ENCODE measurements around the gene MSANTD2. TPM values are rescaled to one million over a fixed set of nuclear protein-coding genes. Genes with fewer than 3 reads are reported as not detected.

Gene MSANTD2
- total and polyA plus RNA-seq, 2 experiments from 2014 or later = 18.7 to 34.4 TPM

GRCh38 chr11:124788521-124788920 lies 11.7 kb downstream of the MSANTD2 start:
- H4K20me1 ChIP-seq (replicated peaks; ENCODE audit: insufficient read depth) = peaks cover 32% of the 10 kb centered on the region; the same call in 1 of the 2 replicates
- no peak for ATAC-seq

More at GRCh38 chr11:124788521-124788920, 11.7 kb downstream of the MSANTD2 start:
- Mint-ChIP-seq H3K4me3 (no peak overlapping the region), H3K27ac (no peak overlapping the region), H3K4me1 (peaks cover 45% of the 10 kb centered on the region), H3K36me3 (ENCODE audit: low read depth) (no peaks in the 10 kb centered on the region), H3K27me3 (ENCODE audit: insufficient read depth, low read depth, poor library complexity) (peaks cover 1% of the 10 kb centered on the region), H3K9me3 (no peaks in the 10 kb centered on the region)
- Histone ChIP-seq H3K27ac (ENCODE audit: low read depth) (no peak overlapping the region), H3K4me3 (no peak overlapping the region), H3K36me3 (ENCODE audit: insufficient read depth) (no peaks in the 10 kb centered on the region), H3K79me2 (replicated peaks; ENCODE audit: insufficient read depth) (peaks cover 100% of the 10 kb centered on the region), H3K4me1 (ENCODE audit: insufficient read depth) (peaks cover 42% of the 10 kb centered on the region), H3K27me3 (ENCODE audit: insufficient read depth) (no peaks in the 10 kb centered on the region), H3K4me2 (no peak overlapping the region), H3F3A (replicated peaks; ENCODE audit: low read depth) (no peaks in the 10 kb centered on the region), H2AFZ (no peak overlapping the region), H3K9me2 (ENCODE audit: insufficient read depth) (no peaks in the 10 kb centered on the region)
- DNase-seq (ENCODE audit: low spot score) = no peak
- TF ChIP-seq ZNF114 (CRISPR knock-in tag; IDR thresholded peaks at IDR 0.05) (no peak), EZH2 (IDR thresholded peaks at IDR 0.05; ENCODE audit: low read depth, unreplicated experiment) (no peak), ZNF462 (CRISPR knock-in tag; IDR thresholded peaks at IDR 0.05) (no peak), STAT1 (IDR thresholded peaks at IDR 0.05; ENCODE audit: unreplicated experiment) (no peak), ZNF331 (CRISPR knock-in tag; IDR thresholded peaks at IDR 0.05; ENCODE audit: low read depth) (no peak), POLR2AphosphoS5 (IDR thresholded peaks at IDR 0.05; ENCODE audit: low read depth) (no peak), CREB1 (CRISPR knock-in tag; IDR thresholded peaks at IDR 0.05; ENCODE audit: low read depth) (no peak), NANOG (IDR thresholded peaks at IDR 0.05; ENCODE audit: borderline replicate concordance) (no peak), EZH2phosphoT487 (IDR thresholded peaks at IDR 0.05; ENCODE audit: unreplicated experiment) (no peak), JUNB (IDR thresholded peaks at IDR 0.05; ENCODE audit: unreplicated experiment) (no peak)
- TF ChIP-seq, protein P1, sequence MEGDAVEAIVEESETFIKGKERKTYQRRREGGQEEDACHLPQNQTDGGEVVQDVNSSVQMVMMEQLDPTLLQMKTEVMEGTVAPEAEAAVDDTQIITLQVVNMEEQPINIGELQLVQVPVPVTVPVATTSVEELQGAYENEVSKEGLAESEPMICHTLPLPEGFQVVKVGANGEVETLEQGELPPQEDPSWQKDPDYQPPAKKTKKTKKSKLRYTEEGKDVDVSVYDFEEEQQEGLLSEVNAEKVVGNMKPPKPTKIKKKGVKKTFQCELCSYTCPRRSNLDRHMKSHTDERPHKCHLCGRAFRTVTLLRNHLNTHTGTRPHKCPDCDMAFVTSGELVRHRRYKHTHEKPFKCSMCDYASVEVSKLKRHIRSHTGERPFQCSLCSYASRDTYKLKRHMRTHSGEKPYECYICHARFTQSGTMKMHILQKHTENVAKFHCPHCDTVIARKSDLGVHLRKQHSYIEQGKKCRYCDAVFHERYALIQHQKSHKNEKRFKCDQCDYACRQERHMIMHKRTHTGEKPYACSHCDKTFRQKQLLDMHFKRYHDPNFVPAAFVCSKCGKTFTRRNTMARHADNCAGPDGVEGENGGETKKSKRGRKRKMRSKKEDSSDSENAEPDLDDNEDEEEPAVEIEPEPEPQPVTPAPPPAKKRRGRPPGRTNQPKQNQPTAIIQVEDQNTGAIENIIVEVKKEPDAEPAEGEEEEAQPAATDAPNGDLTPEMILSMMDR (conservative IDR thresholded peaks at IDR 0.05; ENCODE audit: low read depth in 2 of 2) = no peak
- TF ChIP-seq, protein P2, sequence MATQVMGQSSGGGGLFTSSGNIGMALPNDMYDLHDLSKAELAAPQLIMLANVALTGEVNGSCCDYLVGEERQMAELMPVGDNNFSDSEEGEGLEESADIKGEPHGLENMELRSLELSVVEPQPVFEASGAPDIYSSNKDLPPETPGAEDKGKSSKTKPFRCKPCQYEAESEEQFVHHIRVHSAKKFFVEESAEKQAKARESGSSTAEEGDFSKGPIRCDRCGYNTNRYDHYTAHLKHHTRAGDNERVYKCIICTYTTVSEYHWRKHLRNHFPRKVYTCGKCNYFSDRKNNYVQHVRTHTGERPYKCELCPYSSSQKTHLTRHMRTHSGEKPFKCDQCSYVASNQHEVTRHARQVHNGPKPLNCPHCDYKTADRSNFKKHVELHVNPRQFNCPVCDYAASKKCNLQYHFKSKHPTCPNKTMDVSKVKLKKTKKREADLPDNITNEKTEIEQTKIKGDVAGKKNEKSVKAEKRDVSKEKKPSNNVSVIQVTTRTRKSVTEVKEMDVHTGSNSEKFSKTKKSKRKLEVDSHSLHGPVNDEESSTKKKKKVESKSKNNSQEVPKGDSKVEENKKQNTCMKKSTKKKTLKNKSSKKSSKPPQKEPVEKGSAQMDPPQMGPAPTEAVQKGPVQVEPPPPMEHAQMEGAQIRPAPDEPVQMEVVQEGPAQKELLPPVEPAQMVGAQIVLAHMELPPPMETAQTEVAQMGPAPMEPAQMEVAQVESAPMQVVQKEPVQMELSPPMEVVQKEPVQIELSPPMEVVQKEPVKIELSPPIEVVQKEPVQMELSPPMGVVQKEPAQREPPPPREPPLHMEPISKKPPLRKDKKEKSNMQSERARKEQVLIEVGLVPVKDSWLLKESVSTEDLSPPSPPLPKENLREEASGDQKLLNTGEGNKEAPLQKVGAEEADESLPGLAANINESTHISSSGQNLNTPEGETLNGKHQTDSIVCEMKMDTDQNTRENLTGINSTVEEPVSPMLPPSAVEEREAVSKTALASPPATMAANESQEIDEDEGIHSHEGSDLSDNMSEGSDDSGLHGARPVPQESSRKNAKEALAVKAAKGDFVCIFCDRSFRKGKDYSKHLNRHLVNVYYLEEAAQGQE (IDR thresholded peaks at IDR 0.05; ENCODE audit: unreplicated experiment) = no peak
- TF ChIP-seq, protein P3, sequence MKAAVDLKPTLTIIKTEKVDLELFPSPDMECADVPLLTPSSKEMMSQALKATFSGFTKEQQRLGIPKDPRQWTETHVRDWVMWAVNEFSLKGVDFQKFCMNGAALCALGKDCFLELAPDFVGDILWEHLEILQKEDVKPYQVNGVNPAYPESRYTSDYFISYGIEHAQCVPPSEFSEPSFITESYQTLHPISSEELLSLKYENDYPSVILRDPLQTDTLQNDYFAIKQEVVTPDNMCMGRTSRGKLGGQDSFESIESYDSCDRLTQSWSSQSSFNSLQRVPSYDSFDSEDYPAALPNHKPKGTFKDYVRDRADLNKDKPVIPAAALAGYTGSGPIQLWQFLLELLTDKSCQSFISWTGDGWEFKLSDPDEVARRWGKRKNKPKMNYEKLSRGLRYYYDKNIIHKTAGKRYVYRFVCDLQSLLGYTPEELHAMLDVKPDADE (IDR thresholded peaks at IDR 0.05) = no peak
